Transverse colon (tissue), 4 donors: Measurements from ENCODE around the gene METTL1.
A peak's percentile ranks its signal among the peaks of the same experiment; 100 is the strongest.

Experiments used
- EP300 ChIP-seq: sonication (generic); formaldehyde crosslinking; IDR thresholded peaks from one replicate; pipeline ENCODE4 v1.6.1; 2017; ENCODE audit warnings: antibody characterized with exemption, low read depth
- POLR2A ChIP-seq: fragments of 450-650 bp; IDR thresholded peaks from one replicate; pipeline ENCODE4 v1.6.1; 2016; ENCODE audit warnings: antibody characterized with exemption, mild to moderate bottlenecking, moderate library complexity
- POLR2AphosphoS5 ChIP-seq, 3 donors: sonication (generic); formaldehyde crosslinking; IDR thresholded peaks; one replicate each; pipeline ENCODE4 v1.6.1; 2016; ENCODE audit warnings: antibody characterized with exemption in 3 of 3
- TF ChIP-seq, protein P1 (sequence below), 5 experiments: fragments of 200-600 bp in 3 of 5; fragments of 450-650 bp in 2 of 5; sonication (generic) in 3 of 5; IDR thresholded peaks; 1 replicate in 2 of 5; 2 replicates in 3 of 5; pipeline ENCODE4 v1.5.1; 2016 to 2017; ENCODE audit warnings: antibody characterized with exemption in 5 of 5, inconsistent platforms in 3 of 5, mild to moderate bottlenecking in 2 of 5, moderate library complexity in 1 of 5

DNA sequence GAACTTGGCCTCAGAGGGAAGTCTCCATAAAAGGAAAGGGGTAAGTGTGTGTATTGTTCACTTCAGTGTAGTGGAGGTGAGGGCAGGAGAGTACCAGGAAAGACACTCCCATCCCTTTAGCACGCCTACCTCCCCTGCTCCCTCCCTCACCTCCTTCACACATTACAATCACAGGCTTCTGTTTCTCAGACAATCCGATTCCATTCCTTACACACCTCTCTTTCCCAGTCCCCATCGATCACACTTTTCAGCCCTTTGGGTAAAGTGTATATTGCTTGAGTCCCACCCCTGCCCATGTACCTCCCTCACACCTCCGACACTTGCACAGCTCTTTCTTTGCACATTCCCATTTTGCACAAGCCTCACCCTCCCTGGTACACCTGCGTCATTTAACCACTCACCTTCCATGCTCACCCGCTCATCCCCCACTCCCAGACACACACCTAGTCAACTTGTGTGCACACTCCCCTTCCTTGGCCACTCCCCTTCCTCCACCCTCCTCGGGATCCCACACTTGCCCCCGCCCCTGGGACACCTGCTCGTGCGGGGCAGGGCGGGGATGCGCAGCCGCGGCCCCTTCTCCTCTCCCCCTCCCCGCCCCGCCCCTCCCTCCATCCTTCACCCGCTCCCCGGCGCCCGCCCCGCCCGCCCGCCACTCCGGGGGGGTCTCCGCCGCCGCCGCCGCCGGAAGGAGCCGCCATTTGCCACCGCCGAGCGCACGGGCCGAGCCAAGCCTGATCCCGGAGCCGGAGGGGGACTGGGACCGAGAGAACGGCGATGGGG is 17.3 kb downstream of the METTL1 start, which contains the start of gene MARCHF9:
- TF ChIP-seq, protein P1, sequence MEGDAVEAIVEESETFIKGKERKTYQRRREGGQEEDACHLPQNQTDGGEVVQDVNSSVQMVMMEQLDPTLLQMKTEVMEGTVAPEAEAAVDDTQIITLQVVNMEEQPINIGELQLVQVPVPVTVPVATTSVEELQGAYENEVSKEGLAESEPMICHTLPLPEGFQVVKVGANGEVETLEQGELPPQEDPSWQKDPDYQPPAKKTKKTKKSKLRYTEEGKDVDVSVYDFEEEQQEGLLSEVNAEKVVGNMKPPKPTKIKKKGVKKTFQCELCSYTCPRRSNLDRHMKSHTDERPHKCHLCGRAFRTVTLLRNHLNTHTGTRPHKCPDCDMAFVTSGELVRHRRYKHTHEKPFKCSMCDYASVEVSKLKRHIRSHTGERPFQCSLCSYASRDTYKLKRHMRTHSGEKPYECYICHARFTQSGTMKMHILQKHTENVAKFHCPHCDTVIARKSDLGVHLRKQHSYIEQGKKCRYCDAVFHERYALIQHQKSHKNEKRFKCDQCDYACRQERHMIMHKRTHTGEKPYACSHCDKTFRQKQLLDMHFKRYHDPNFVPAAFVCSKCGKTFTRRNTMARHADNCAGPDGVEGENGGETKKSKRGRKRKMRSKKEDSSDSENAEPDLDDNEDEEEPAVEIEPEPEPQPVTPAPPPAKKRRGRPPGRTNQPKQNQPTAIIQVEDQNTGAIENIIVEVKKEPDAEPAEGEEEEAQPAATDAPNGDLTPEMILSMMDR (IDR thresholded peaks at IDR 0.05) = no peak
- no peak for TF ChIP-seq POLR2A
- TF ChIP-seq EP300 = no peak
- peak; percentile 6 to 47 (median 26) for TF ChIP-seq POLR2AphosphoS5 (IDR thresholded peaks at IDR 0.05)
